AG09319 (cell line): ENCODE results near the gene CDC27.

Experiments used
- DNase-seq: peaks from one replicate; pipeline ENCODE4 v3.0.0-alpha.2; 2010; ENCODE audit warnings: low read depth; ENCODE audit errors: extremely low read depth
- CTCF ChIP-seq: IDR thresholded peaks from 2 replicates; pipeline ENCODE4 v1.5.1; 2011; ENCODE audit warnings: low read depth, mild to moderate bottlenecking, inconsistent platforms, low read length, moderate library complexity

CDC27 gene

DNA sequence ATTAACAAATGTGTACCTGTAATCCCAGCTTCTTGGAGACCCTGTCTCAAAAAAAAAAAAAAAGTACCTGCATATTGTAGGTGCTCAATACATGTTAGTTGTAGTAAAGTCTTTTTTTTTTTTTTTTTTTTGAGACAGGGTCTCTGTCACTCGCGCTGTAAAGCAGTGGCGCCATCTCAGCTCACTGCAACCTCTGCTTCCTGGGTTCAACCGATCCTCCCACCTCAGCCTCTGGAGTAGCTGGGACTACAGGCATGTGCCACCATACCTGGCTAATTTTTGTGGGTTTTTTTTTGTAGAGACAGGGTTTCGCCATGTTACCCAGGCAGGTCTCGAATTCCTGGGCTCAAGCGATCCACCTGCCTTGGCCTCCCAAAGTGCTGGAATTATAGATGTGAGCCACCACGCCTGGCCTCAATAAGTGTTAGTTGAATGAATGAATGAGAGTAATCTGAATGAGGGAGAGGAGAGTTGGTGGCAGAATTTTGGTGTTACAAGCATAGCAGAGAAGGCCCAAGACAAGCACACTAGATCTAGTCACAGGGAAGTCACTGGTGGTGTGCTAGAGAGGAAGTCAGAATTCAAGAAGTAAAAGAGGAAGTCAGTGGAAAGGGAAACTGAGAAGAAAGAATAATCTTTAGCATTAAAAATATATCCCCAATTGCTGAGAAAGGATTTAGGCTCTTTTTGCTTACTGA, 10.7 kb upstream of the CDC27 start:
- no peak for DNase-seq
- TF ChIP-seq CTCF = no peak

- DNase-seq = no peak
- no peak for TF ChIP-seq CTCF
Measured at GRCh38 chr17:47197821-47198220, 8.7 kb upstream of the CDC27 start.

DNA sequence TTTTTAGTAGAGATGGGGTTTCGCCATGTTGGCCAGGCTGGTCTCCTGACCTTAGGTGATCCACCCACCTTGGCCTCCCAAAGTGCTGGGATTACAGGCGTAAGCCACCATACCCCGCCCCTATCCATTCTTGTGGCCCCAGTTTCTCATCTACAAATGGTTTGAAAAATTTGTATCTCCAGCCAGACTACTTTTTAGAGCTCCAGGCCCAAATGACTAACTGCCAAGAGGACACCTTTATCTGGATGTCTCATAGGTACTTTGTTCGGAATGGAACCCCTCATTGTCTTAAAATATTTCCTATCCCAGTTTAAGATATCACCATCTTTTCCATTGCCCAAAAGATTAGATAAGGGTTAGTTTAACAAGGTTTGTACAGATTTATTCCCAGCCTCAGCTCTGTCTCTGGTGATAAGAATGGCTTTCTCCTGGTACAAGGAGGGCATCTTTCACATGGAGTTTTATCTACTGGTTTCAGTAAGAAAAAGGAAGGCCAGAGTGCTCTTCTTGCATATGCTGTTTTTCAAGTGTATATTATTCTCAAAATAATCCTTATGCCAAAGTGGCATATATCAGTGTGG, 4.9 kb upstream of the CDC27 start:
- no peak for DNase-seq
- TF ChIP-seq CTCF = no peak

GRCh38 chr17:47192554-47192953, 3.5 kb upstream of the CDC27 start:
- no peak for DNase-seq
- no peak for TF ChIP-seq CTCF

DNA sequence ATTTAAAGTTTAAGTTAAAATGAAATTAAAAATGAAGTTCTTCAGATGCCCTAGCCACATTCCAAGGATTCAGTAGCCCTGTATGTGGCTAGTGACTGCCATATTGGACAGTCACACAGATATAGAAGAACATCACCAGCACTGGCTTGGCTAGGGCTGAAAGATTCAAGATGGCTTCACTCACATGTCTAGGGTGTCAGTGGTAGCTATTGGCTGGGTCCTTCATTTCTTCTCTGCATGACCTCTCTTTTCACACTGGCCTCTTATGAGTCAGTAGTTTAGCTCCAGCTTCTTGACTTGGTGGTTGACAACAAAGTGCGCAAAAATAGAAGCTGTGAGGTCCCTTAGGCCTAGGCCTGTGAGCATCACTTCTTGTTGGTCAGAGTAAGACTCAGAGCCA, 1.7 kb upstream of the CDC27 start:
- DNase-seq = no peak
- no peak for TF ChIP-seq CTCF

GRCh38 chr17:47190243-47190642, 1.1 kb upstream of the CDC27 start:
- no peak for DNase-seq
- TF ChIP-seq CTCF = no peak

DNA sequence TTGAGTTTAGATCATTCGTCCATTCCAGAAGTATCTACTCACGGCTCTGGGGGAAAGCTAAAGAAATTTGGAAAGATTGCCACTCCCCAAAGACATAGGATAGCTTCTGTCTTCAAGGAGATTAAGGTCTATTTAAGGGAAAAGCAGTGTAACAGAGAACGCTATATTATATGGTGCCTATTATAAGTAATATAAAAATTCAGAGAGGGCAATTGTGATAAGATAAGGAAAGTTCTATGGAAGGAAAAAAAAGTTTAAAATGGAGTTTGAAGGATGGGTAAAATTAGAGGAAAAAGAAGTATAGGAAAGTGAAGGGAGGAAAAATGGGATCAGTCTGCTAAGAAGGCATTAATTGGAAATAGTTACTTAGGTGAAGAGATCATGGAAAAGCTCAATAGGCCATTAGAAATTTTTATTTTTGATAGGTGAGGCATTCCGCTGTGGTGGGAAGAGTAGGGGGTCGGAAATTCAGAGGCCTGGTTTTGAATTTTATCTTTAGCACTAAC, 690 bp upstream of the CDC27 start:
- no peak for TF ChIP-seq CTCF
- no peak for DNase-seq
